Measurements from ENCODE around the gene EMP3.

EMP3 gene

DNA sequence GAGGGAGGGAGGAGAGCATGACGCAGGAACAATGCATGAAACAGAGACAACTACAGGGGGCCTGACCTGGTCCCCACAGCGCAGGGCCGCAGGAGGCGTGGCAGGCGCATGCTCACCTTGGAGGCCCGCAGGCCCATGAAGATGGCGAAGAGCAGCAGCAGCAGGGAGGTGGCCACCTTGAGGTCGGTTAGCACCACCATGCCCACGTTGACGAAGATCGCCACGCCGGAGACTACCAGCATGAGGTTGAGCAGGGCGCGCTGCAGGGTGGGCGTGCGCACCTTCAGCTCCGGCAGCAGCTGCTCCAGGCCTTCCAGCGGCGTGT lies 17.0 kb downstream of the EMP3 start:
- no peak overlapping the region for H3K27ac ChIP-seq
- TF ChIP-seq, protein P1, sequence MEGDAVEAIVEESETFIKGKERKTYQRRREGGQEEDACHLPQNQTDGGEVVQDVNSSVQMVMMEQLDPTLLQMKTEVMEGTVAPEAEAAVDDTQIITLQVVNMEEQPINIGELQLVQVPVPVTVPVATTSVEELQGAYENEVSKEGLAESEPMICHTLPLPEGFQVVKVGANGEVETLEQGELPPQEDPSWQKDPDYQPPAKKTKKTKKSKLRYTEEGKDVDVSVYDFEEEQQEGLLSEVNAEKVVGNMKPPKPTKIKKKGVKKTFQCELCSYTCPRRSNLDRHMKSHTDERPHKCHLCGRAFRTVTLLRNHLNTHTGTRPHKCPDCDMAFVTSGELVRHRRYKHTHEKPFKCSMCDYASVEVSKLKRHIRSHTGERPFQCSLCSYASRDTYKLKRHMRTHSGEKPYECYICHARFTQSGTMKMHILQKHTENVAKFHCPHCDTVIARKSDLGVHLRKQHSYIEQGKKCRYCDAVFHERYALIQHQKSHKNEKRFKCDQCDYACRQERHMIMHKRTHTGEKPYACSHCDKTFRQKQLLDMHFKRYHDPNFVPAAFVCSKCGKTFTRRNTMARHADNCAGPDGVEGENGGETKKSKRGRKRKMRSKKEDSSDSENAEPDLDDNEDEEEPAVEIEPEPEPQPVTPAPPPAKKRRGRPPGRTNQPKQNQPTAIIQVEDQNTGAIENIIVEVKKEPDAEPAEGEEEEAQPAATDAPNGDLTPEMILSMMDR (conservative IDR thresholded peaks at IDR 0.05), result no peak
- no peak for TF ChIP-seq ZFX (IDR thresholded peaks at IDR 0.05)

DNA sequence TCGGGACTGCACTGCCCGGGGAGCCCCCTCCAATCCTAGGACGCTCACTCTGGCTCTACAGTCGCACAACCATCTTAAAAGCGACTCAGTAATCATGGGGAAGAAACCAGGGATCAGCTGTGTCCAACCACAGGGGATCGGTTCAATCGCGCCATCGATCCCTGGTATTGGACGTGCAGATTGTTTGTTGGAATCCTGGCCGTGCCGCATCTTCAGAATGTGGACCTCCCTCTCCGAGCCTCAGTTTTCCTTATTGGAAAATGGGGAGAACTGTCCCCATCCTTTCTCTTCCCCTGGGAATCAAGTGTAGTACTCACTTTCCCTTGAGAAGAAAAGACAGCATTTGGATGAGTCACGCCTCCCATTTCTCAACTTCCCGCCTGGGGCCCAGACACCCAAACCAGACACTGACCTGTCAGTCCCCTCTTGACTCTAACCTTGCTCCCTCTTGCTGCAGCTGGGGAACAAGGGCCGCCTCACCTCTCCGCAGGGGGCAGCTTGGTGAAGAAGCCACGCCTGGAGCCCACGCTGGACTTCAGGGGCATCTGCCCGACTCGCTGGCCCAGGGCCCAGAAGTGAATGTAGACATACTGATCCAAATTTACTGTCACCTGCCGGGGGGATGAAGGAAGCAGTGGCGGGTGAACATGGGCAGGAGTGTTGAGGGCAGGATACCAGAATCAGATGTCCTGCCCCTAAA lies 17.6 kb downstream of the EMP3 start:
- TF ChIP-seq, protein P1 (conservative IDR thresholded peaks at IDR 0.05), result no peak
- no peak for TF ChIP-seq ZFX (IDR thresholded peaks at IDR 0.05)
- no peak overlapping the region for H3K27ac ChIP-seq

DNA sequence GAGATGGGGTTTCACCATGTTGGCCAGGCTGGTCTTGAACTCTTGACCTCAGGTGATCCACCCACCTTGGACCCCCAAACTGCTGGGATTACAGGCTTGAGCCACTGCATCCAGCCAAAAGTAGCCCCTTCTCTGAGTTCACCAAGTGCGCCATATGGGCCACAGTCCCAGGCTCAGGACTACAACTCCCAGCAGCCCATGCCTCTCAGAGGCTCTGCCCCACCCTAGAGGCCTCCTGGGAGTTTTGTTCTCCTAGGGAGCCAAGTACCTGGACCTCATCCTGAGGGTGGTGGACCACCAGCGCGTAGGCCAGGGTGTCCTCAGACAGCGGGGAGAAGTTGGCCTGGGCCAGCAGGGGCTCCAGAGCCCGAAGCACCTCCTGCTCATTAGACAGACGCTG lies 19.5 kb downstream of the EMP3 start:
- no peak overlapping the region for H3K27ac ChIP-seq
- TF ChIP-seq, protein P1 (conservative IDR thresholded peaks at IDR 0.05), result no peak
- TF ChIP-seq ZFX (IDR thresholded peaks at IDR 0.05), result no peak

DNA sequence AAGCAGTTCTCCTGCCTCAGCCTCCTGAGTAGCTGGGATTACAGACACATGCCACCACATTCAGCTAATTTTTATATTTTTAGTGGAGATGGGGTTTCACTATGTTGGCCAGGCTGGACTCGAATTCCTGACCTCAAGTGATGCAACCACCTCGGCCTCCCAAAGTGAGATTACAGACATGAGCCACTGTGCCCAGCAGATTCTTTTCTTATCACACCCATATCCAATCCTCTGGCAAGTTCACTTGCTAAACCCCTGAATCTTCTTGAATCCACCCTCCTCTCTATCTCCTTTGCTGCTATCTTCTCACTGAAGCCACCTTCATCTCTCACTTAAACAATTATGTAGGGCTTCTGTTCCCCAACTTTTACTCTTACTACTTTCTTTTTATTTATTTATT lies 20.8 kb downstream of the EMP3 start:
- TF ChIP-seq, protein P1 (conservative IDR thresholded peaks at IDR 0.05), result no peak
- TF ChIP-seq ZFX (IDR thresholded peaks at IDR 0.05), result no peak
- no peak overlapping the region for H3K27ac ChIP-seq

- no peak for TF ChIP-seq ZFX (IDR thresholded peaks at IDR 0.05)
- TF ChIP-seq, protein P1 (conservative IDR thresholded peaks at IDR 0.05), result no peak
- H3K27ac ChIP-seq, result no peak overlapping the region
Measured at GRCh38 chr19:48348045-48348444, 22.7 kb downstream of the EMP3 start.

DNA sequence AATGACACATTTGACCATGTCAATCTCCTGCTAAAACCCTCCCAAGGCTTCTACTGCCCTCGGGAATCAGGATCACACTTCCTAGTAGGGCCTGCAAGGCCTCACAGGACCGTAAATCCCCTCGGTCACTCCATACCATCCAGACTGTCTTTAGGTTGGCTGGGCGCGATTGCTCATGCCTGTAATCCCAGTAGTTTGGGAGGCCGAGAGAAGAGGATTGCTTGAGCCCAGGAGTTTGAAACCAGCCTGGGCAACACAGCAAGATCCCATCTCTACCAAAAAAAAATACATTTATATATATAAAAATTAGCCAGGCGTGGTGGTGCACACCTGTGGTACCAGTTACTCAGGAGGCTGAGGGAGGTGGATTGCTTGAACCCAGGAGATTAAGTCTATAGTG lies 23.4 kb downstream of the EMP3 start:
- no peak overlapping the region for H3K27ac ChIP-seq
- no peak for TF ChIP-seq ZFX (IDR thresholded peaks at IDR 0.05)
- TF ChIP-seq, protein P1 (conservative IDR thresholded peaks at IDR 0.05), result no peak

- no peak overlapping the region for H3K27ac ChIP-seq
- TF ChIP-seq, protein P1 (conservative IDR thresholded peaks at IDR 0.05), result no peak
- no peak for TF ChIP-seq ZFX (IDR thresholded peaks at IDR 0.05)
Measured at GRCh38 chr19:48350856-48351255, 25.5 kb downstream of the EMP3 start.

All from C4-2B (cell line).